K562 (cell line): Measurements from ENCODE around the gene IL26. TPM values are rescaled to one million over a fixed set of nuclear protein-coding genes. Genes with fewer than 3 reads are reported as not detected.

Source experiments
- CC2D1A ChIP-seq: fragments of 450-650 bp; IDR thresholded peaks from 2 replicates; pipeline ENCODE4 v1.6.1; 2017; ENCODE audit warnings: mild to moderate bottlenecking
- CSDE1 ChIP-seq, 2 experiments: fragments of 450-650 bp; IDR thresholded peaks; 2 replicates each; pipeline ENCODE4 v1.6.1; 2016; ENCODE audit warnings: mild to moderate bottlenecking in 1 of 2
- FUS ChIP-seq: fragments of 200-400 bp; formaldehyde crosslinking; optimal IDR thresholded peaks from 2 replicates; pipeline ENCODE3; 2017; ENCODE audit warnings: low read depth, low read length
- JUND ChIP-seq, 2 experiments: IDR thresholded peaks; 2 replicates in 1 of 2; 3 replicates in 1 of 2; pipeline ENCODE4 v1.6.1; 2011; ENCODE audit warnings: borderline replicate concordance in 2 of 2, low read depth in 2 of 2, low read length in 2 of 2, improper control_type of control experiment in 1 of 2, missing biosample characterization in 1 of 2, missing genetic modification characterization in 1 of 2, missing genetic modification reagents in 1 of 2
- MAFK ChIP-seq: IDR thresholded peaks from 2 replicates; pipeline ENCODE4 v1.6.1; 2011; ENCODE audit warnings: low read length, improper control_type of control experiment
- MCM2 ChIP-seq: fragments of 450-650 bp; IDR thresholded peaks from 2 replicates; pipeline ENCODE4 v1.6.1; 2017; ENCODE audit warnings: low read depth, mild to moderate bottlenecking
- MCM7 ChIP-seq, 2 experiments: fragments of 450-650 bp; IDR thresholded peaks; 2 replicates each; pipeline ENCODE4 v1.6.1; 2016 to 2018
- MED1 ChIP-seq: sonication (generic); formaldehyde crosslinking; IDR thresholded peaks from 2 replicates; pipeline ENCODE4 v1.8.1; 2023; ENCODE audit warnings: missing genetic modification reagents, borderline replicate concordance
- MEF2A ChIP-seq: IDR thresholded peaks from 2 replicates; pipeline ENCODE4 v1.6.1; 2011; ENCODE audit warnings: low read depth, mild to moderate bottlenecking, low read length, moderate library complexity; ENCODE audit not compliant: control insufficient read depth
- MTA2 ChIP-seq: fragments of 450-650 bp; IDR thresholded peaks from 2 replicates; pipeline ENCODE4 v1.6.1; 2016; ENCODE audit warnings: low read depth
- MYC ChIP-seq, 2 experiments: fragments of 250-450 bp in 1 of 2; sonication (Bioruptor Pico) in 1 of 2; IDR thresholded peaks; 2 replicates each; pipeline versions ENCODE4 v1.5.1 to v1.6.1; 2012 to 2021; ENCODE audit warnings: low read depth in 2 of 2, borderline replicate concordance in 1 of 2, improper control_type of control experiment in 1 of 2, low read length in 1 of 2, mild to moderate bottlenecking in 1 of 2, moderate library complexity in 1 of 2
- POLR2AphosphoS2 ChIP-seq: IDR thresholded peaks from 2 replicates; pipeline ENCODE4 v1.6.1; 2012; ENCODE audit warnings: low read length, improper control_type of control experiment
- SAP30 ChIP-seq: fragments of 200-600 bp; sonication (generic); IDR thresholded peaks from 2 replicates; pipeline ENCODE4 v1.6.1; 2012; ENCODE audit warnings: borderline replicate concordance, low read depth, mild to moderate bottlenecking, moderate library complexity, low read length, control low read depth, inconsistent platforms; ENCODE audit not compliant: insufficient read depth, poor library complexity, severe bottlenecking
- SMARCB1 ChIP-seq: IDR thresholded peaks from 2 replicates; pipeline ENCODE4 v1.6.1; 2011; ENCODE audit warnings: improper control_type of control experiment, low read depth; ENCODE audit not compliant: insufficient read length
- TEAD2 ChIP-seq: fragments of 450-650 bp; IDR thresholded peaks from 2 replicates; pipeline ENCODE4 v1.6.1; 2016; ENCODE audit warnings: missing genetic modification characterization, control low read depth, missing compliant biosample characterization
- U2AF1 ChIP-seq: fragments of 200-400 bp; formaldehyde crosslinking; optimal IDR thresholded peaks from 2 replicates; pipeline ENCODE3; 2017; ENCODE audit warnings: mild to moderate bottlenecking, low read depth, low read length, moderate library complexity
- ZNF197 ChIP-seq: fragments of 200-800 bp; sonication (Bioruptor generic); IDR thresholded peaks from 2 replicates; pipeline ENCODE4 v1.6.1; 2016; ENCODE audit warnings: low read depth, missing genetic modification characterization, missing compliant biosample characterization
- ZNF23 ChIP-seq: fragments of 250-450 bp; sonication (Bioruptor Pico); IDR thresholded peaks from 2 replicates; pipeline ENCODE4 v1.4.0; 2020; ENCODE audit warnings: mild to moderate bottlenecking
- ZNF263 ChIP-seq: sonication (generic); formaldehyde crosslinking; IDR thresholded peaks from 2 replicates; pipeline ENCODE4 v1.8.0; 2022; ENCODE audit warnings: mild to moderate bottlenecking, missing genetic modification reagents, borderline replicate concordance
- ZNF384 ChIP-seq: IDR thresholded peaks from 2 replicates; pipeline ENCODE4 v1.6.1; 2012; ENCODE audit warnings: low read depth, low read length, improper control_type of control experiment
- ZNF583 ChIP-seq: fragments of 250-450 bp; sonication (Bioruptor Pico); IDR thresholded peaks from 2 replicates; pipeline ENCODE4 v1.4.0; 2020
- polyA plus RNA-seq, 8 experiments: library from polyadenylated mRNA; depleted of rRNA in 4 of 8; stranded (reverse) in 5 of 8; unstranded in 3 of 8; fragments of >200 nt; fragmentation: Nextera tagmentation in 2 of 8; fragmentation: Illumina TruSeq in 1 of 8; extraction: Ambion mirVana in 2 of 8; extraction: Trizol in 1 of 8; gene quantifications; 2 replicates each; pipeline versions ENCODE4 v1.2.1 to v1.2.3, GENCODE V29; 2011 to 2014; ENCODE audit warnings: inconsistent platforms in 1 of 8, missing spikeins in 1 of 8
- total RNA-seq, 7 experiments: library from RNA; depleted of rRNA in 6 of 7; stranded (reverse); fragments of >200 nt in 6 of 7; fragmentation: Illumina TruSeq in 2 of 7; extraction: Trizol in 2 of 7; gene quantifications; 2 replicates each; pipeline versions ENCODE4 v1.2.1 to v1.2.3, GENCODE V29; 2011 to 2021; ENCODE audit warnings: low replicate concordance in 1 of 7
- TF ChIP-seq, protein P1 (sequence below): fragments of 250-450 bp; sonication (Bioruptor Pico); IDR thresholded peaks from 2 replicates; pipeline ENCODE4 v1.4.0; 2020; ENCODE audit warnings: mild to moderate bottlenecking
- TF ChIP-seq, protein P2 (sequence below): fragments of 450-650 bp; formaldehyde crosslinking; IDR thresholded peaks from 2 replicates; pipeline ENCODE4 v1.4.0; 2020; ENCODE audit warnings: mild to moderate bottlenecking, moderate library complexity
- TF ChIP-seq, protein P3 (sequence below): sonication (generic); formaldehyde crosslinking; IDR thresholded peaks from 2 replicates; pipeline ENCODE4 v1.8.0; 2022; ENCODE audit warnings: mild to moderate bottlenecking, missing genetic modification reagents, borderline replicate concordance

Gene IL26
- total and polyA plus RNA-seq, 9 of the 15 experiments (the other 6 are each of a cell fraction or from before 2014, with no cell fraction given), result not detected

- TF ChIP-seq SAP30, result no peak
- no peak for TF ChIP-seq ZNF384
- no peak for TF ChIP-seq U2AF1
- TF ChIP-seq MCM7 (IDR thresholded peaks at IDR 0.05), result no peak
- TF ChIP-seq MEF2A, result no peak
- TF ChIP-seq, protein P1, sequence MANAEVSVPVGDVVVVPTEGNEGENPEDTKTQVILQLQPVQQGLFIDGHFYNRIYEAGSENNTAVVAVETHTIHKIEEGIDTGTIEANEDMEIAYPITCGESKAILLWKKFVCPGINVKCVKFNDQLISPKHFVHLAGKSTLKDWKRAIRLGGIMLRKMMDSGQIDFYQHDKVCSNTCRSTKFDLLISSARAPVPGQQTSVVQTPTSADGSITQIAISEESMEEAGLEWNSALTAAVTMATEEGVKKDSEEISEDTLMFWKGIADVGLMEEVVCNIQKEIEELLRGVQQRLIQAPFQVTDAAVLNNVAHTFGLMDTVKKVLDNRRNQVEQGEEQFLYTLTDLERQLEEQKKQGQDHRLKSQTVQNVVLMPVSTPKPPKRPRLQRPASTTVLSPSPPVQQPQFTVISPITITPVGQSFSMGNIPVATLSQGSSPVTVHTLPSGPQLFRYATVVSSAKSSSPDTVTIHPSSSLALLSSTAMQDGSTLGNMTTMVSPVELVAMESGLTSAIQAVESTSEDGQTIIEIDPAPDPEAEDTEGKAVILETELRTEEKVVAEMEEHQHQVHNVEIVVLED (CRISPR knock-in tag), result 0 out of 2 replicates have a peak, but pooled peaks have one; percentile 1
- TF ChIP-seq, protein P2, sequence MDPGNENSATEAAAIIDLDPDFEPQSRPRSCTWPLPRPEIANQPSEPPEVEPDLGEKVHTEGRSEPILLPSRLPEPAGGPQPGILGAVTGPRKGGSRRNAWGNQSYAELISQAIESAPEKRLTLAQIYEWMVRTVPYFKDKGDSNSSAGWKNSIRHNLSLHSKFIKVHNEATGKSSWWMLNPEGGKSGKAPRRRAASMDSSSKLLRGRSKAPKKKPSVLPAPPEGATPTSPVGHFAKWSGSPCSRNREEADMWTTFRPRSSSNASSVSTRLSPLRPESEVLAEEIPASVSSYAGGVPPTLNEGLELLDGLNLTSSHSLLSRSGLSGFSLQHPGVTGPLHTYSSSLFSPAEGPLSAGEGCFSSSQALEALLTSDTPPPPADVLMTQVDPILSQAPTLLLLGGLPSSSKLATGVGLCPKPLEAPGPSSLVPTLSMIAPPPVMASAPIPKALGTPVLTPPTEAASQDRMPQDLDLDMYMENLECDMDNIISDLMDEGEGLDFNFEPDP (CRISPR knock-in tag), result no peak
- TF ChIP-seq FUS, result no peak
- TF ChIP-seq CC2D1A, result no peak
- no peak for TF ChIP-seq SMARCB1
- TF ChIP-seq POLR2AphosphoS2, result no peak
- no peak for TF ChIP-seq JUND (IDR thresholded peaks at IDR 0.05; ENCODE audit: borderline replicate concordance, low read depth, low read length)
- TF ChIP-seq JUND (tag; IDR thresholded peaks at IDR 0.05; ENCODE audit: borderline replicate concordance, low read depth, low read length), result peak; percentile 42; the same call in 1 of the 3 replicates
- TF ChIP-seq ZNF583 (CRISPR knock-in tag), result no peak
- TF ChIP-seq MYC (IDR thresholded peaks at IDR 0.05; ENCODE audit: low read depth, low read length), result no peak
- TF ChIP-seq MYC (CRISPR knock-in tag; IDR thresholded peaks at IDR 0.05; ENCODE audit: borderline replicate concordance, low read depth), result no peak
- no peak for TF ChIP-seq TEAD2
- no peak for TF ChIP-seq ZNF23 (CRISPR knock-in tag)
- TF ChIP-seq, protein P3, sequence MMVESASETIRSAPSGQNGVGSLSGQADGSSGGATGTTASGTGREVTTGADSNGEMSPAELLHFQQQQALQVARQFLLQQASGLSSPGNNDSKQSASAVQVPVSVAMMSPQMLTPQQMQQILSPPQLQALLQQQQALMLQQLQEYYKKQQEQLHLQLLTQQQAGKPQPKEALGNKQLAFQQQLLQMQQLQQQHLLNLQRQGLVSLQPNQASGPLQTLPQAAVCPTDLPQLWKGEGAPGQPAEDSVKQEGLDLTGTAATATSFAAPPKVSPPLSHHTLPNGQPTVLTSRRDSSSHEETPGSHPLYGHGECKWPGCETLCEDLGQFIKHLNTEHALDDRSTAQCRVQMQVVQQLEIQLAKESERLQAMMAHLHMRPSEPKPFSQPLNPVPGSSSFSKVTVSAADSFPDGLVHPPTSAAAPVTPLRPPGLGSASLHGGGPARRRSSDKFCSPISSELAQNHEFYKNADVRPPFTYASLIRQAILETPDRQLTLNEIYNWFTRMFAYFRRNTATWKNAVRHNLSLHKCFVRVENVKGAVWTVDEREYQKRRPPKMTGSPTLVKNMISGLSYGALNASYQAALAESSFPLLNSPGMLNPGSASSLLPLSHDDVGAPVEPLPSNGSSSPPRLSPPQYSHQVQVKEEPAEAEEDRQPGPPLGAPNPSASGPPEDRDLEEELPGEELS, result no peak
- no peak for TF ChIP-seq MAFK
- TF ChIP-seq MED1 (CRISPR knock-in tag), result no peak
- TF ChIP-seq MCM2, result no peak
- no peak for TF ChIP-seq ZNF197 (CRISPR knock-in tag)
- no peak for TF ChIP-seq CSDE1 (IDR thresholded peaks at IDR 0.05)
- TF ChIP-seq ZNF263 (CRISPR knock-in tag), result no peak
- TF ChIP-seq MTA2, result no peak
Observed at GRCh38 chr12:68236421-68237059, 10.9 kb upstream of the IL26 start (continued).
